ENCODE measurements around the gene WDFY1.
A peak's percentile ranks its signal among the peaks of the same experiment; 100 is the strongest.
"Not testable (repeated sequence)": the region's sequence is repeated elsewhere in the genome, so short reads cannot be mapped to it uniquely, and the experiment has no call there.

The WDFY1 gene

DNA sequence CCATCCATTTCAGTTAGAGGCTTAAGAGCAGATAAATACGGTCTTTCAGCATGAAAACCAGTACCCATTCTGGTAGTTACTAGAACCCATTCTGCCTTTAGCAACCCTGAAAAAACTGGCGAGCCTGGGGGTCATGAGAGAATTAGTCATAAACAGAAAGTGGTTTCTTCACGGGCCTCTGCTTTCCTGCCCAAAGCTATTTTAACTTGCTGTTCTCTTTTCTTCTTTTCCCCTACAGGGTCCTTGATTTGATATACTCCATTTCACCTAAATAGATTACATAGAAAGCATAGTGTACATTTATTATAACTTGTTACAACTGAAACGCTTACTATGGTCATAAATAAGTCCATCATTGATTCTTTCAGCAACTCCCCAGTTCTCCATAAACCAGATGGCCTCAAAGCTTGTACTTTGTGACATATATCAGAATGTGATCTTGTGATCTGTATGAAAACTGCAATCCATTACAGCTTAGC lies 48.3 kb downstream of the WDFY1 start:
- DNase-seq (ENCODE audit: low spot score): no peak

DNA sequence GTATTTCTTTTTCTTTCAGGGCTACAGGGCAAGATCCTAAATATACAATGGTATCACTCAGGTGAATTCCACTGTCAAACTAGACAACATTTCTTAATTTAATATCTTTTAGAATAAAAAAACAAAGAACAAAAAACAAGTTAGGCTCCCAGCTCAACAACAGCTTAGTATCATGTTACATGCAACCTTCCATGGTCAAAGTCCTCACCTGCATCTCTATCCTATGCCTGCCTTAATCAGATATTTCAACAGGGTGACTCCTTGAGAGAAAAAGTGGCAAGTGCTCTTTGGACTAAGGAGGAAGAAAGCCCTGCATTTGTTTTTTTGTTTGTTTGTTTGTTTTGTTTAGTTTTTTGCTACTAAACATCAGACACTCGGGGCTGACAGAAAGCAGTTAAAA lies 50.2 kb downstream of the WDFY1 start:
- DNase-seq (ENCODE audit: low spot score): no peak

DNA sequence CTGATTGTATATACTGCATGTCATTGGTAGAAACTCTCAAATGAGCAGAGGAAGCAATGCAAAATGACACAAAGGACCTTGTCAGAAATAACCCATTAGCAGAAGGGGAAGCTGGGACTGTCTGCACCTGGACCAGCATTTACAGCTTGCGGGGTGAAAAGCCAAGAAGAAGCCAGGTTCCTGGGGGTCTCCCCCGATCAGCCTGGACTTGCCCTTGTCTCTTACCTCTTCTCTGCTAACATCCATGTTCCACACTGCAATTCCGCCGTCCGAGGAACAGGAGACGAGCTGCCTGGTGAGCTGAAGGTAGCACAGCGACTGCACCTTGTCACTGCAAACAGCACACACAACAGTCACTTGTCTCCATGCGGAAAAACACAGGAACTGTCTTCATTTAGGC lies 51.1 kb downstream of the WDFY1 start:
- no peak for DNase-seq (ENCODE audit: low spot score)

DNA sequence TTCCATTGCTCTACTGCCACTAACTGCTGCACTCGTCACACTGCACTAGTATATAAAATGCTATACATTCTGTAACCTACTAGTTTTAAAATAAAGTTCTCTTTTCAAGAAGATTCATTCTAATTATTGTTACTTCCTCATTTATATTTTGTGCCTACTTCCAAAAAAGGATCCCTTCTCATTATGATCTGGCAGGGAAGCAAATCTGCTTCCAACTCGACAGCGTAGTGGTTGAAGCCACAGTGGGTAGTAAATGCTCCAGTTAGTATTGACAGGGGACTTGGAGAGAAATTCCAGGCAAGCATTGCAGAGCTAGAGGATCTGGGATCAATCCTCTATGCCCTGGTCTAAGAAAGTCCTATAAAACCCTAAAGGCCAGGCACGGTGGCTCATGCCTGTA lies 54.4 kb downstream of the WDFY1 start:
- DNase-seq (ENCODE audit: low spot score): no peak

DNA sequence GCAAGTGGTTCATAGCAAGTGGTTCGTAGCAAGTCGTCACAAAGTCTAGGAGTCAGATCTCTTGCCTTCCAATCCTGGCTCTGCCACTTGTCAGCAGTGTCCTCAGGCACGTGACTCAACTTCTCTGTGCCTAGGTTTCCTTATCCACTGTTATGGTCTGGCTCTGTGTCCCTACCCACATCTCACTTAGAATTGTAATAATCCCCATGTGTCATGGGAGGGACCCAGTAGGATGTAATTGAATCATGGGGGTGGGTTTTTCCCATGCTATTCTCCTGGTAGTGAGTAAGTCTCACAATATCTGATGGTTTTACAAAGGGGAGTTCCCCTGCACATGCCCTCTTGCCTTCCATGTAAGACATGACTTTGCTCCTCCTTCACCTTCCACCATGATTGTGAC lies 55.9 kb downstream of the WDFY1 start:
- DNase-seq (ENCODE audit: low spot score): no peak

DNA sequence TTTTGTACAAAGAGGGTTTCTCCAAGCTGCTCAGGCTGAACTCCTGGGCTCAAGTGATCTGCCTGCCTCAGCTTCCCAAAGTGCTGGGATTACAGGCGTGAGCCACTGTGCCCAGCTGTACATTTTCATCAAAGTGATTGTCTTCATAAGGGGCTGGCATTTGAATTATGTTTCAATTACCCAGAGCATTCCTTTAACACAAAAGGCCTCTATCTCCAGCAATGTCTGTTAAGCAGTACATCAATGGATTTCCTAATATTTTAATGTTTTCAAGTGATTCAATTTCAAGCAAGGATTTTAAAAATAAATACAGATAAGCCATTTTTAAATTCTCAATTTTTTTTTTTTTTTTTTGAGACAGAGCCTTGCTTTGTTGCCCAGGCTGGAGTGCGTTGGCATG lies 56.9 kb downstream of the WDFY1 start:
- no peak for DNase-seq (ENCODE audit: low spot score)

DNA sequence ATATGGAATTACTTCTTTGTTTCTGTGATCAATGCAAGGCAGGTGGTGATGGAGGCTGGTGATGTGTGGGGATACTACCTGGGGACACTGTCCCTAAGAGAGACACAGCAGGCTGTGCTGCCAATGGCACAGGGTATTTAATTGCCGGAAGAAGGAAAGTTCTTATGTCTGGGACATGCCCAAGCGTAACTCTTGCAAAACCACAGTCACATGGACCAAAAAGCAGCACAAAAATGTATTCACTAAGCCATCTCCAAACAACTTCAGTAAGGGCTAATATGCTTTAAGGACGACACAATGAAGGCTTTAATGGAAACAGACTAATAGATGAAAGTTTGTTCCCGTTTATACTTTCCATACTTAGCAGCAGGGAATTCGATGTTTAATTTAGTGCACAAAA lies 58.0 kb downstream of the WDFY1 start:
- DNase-seq (ENCODE audit: low spot score): no peak

DNA sequence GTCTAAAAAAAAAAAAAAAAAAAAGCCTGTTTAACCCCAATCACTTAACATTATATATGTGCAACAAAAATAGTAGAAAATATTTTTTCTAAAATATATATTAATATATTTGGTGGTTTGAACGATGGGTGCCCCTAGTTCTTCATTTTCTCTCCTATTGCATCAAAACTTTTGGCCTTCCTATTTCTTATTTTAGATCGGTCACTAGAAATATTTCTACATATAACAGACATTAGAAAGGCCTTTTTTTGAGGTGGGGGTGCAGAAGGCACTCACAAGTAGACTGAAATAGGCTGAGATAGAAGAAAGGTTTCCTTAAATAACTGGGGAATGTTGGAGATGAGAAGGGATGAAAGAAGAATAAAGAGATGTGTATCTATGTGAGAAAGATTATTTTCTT lies 58.4 kb downstream of the WDFY1 start:
- no peak for DNase-seq (ENCODE audit: low spot score)

DNA sequence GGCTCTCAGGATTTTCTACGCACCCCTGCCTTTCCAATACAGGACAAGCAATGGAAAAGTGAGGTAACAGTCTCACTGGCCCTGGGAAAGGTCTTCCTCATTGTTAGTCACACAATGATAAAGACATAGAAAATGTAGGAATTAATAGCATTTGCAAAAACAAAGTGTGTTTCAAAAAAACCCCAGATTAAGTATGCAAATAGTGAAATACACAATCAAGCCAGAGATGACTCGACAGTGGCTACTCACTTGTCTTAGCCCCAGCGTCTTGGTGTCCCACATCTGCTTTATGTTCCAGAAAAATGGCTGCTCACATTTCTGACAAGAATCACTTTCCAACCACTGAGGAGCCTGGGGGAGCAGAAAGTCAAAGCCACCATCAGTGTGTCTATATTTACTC lies 60.7 kb downstream of the WDFY1 start:
- no peak for DNase-seq (ENCODE audit: low spot score)

DNA sequence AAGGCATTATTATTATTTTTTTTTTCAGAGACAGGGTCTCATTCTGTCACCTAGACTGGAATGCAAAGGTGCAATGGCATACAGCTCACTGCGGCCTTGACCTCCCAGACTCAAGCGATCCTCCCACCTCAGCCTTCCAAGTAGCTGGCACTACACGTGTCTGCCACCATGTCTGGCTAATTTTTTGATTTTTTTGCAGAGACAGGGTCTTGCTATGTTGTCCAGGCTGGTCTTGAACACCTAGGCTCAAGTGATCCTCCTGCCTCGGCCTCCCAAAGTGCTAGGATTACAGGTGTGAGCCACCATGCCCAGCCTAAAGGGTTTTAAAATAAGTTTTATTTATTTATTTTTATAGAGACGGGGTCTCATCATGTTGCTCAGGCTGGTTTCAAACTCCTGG lies 62.4 kb downstream of the WDFY1 start:
- no peak for DNase-seq (ENCODE audit: low spot score)

DNA sequence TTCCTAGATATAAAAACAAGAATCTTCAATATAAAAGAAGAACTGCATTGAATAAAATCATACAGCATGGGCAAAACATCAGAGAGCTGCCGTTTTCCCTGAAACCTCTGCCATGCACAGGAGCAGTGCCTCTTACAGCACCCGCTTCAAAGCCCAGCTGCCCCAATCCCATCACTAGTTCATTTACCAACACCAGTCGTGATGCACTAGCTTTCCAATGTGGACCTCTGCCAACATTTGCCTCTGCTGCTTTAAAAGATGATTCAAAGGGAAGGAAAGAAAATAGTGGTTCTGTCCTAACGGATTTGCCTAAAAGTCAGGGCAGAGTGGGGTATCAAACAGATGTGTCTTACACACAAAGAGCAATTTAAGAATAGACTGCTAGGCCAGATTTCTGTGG lies 64.3 kb downstream of the WDFY1 start:
- no peak for DNase-seq (ENCODE audit: low spot score)

DNA sequence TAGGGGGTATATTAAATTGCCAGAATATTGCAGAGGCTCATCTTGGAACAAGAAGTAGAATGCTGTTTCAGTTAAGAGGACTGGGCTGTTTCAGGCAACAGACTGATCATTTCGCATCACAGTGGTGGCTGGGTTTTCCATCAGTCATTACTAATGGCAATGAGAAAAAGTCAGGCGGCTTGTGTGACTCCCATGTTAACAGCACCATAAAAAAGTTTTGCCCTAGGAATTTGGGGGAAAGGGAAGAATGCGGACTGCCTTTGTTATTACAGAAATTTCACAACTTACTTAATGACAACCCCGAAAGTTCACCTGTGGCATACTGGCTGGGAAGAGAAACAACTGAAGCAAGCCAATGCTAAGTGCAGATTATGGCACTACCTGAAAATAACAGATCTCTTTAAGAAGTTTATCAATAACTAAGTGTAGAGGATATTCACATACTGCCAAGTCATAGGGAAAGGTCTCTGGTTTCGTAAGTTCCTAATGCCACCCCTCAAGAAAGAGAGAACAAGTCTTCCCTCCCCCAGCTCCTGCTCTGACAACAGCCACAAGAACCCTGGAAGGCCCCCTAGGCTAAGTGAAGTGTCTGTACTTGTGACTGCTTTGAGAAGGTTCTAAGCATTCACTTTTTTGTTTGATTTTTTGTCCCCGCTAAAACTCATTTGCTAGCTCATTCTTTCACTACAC lies 67.3 kb downstream of the WDFY1 start:
- DNase-seq (ENCODE audit: low spot score): no peak

DNA sequence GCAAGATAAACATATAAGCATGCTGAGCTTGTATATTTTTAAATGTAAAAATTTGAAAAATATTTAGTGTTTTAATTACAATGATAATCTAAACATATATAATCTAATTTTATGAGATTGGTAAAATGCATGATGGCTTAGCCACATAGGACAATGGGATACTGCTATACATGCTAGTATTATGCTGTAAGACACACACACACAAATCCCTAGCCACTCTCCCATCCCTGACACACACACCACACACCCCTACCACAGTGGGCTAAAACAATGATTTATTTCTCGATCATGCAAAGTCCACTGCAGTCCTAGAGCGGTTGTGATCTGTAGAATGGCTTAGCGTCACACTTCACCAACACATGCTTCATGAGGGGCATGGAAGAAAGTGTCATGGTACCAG lies 71.5 kb downstream of the WDFY1 start:
- no peak for DNase-seq (ENCODE audit: low spot score)

DNA sequence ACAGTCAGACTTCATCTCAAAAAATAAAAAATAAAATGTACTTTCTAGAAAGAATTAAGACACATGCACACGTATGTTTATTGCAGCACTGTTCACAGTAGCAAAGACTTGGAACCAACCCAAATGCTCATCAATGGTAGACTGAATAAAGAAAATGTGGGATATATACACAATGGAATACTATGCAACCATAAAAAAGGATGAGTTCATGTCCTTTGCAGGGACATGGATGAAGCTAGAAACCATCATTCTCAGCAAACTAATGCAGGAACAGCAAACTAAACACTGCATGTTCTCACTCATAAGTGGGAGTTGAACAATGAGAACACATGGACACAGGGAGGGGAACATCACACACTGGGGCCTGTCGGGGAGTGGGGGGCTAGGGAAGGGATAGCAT lies 72.4 kb downstream of the WDFY1 start:
- DNase-seq (ENCODE audit: low spot score): not testable (repeated sequence)

DNA sequence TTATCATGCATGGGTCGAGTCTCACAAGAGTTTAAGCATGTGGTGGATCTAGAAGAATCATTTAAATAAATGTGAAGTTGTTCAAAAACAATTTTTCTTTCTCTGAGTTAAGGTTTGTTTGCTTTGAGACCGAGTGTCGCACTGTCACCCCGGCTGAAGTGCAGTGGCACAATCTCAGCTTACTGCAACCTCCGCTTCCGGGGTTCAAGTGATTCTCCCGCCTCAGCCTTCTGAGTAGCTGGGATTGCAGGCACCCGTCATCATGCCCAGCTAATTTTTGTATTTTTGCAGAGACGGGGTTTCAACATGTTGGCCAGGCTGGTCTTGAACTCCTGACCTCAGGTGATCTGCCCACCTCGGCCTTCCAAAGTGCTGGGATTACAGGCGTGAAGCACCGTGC lies 73.5 kb downstream of the WDFY1 start:
- not testable (repeated sequence) for DNase-seq (ENCODE audit: low spot score)

DNA sequence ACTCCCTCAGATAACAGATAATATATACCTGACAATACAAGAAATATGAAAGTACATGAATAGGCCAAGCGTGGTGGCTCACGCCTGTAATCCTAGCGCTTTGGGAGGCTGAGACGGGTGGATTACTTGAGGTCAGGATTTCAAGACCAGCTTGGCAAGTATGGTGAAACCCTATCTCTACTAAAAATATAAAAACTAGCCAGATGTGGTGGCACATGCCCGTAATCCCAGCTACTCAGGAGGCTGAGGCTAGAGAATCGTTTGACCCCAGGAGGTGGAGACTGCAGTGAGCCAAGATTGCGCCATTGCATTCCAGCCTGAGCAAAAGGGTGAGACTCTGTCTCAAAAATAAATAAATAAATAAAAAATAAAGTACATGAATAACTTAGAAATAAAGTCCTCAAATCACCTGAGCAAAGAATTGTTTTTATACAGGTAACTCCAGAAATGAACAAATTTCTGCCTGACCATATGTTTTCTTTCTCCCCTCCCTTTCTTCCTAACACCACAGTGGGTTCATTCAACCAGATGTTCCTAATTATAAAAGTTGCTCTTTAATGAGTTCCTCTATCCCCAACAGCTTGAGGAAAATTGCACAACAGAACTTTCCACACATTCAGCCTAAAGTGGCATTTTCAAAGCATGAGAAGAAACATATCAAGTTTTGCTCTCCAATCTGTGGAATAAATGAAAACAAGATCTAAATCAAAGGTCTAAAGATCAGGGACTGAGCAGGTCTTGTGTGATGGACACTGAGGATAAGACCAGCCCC lies 74.1 kb downstream of the WDFY1 start:
- no peak for DNase-seq (ENCODE audit: low spot score)

DNA sequence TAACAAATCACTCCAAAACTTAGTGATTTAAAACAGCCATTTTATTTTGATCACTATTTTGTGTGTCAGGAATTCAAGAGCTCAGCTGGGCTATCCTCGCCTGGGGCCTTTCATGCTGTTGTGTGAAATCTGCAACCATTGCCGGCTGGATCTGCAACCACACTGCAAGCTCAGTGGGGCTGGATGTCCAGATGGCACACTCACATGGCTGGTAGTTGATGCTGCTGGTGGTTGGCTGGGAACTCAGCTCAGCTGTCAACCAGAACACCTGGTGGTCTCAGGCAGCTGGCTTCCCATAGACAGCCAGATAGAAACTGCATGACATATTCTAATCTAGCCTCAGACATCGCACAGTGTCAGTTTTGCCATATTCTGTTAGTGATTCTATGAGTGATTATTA lies 77.1 kb downstream of the WDFY1 start:
- DNase-seq (ENCODE audit: low spot score): no peak

DNA sequence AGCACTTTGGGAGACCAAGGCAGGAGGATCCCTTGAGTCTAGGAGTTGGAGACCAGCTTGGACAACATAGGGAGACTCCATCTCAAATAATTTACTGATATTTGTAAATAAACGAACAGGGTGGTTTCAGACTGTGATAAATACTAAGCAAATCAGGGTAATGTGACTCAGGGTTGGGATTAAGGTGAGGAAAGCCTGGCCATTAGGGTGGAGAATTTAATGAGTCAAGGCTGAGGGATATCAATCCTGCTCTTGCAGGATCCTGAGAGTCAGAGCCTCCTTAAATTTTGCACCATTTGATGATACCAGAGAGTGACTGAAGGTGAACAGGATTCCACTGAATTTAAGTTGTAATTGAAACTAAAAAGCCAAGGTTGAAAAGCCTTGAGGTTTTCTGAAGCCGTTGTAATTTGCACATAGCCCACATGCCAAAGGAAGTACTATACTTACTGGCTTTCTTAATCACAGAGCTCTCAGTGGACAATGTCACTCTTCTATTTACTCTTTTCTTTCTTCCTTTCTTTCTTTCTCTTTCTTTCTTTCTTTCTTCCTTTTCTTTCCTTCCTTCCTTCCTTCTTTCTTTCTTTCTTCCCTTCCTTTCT lies 79.1 kb downstream of the WDFY1 start:
- no peak for DNase-seq (ENCODE audit: low spot score)

DNA sequence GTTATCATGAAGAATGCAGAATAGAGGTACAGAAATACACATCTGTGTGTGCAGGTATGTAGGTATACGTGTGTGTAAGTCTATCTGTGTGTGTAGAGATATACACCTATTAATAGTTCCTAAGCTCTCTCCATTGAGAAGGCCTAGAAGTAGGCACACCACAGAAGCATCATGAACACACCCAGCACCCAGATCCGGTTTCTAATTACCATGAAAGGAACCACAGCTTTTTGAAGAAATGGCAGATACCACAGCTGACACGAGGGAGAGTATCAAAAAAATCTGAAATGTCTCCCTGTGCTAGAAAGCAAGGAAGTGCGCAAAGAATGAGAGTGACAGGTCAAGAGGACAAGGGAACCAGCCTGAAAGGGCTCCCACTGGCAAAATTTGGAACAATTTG lies 80.0 kb downstream of the WDFY1 start:
- DNase-seq (ENCODE audit: low spot score): peak; percentile 55

DNA sequence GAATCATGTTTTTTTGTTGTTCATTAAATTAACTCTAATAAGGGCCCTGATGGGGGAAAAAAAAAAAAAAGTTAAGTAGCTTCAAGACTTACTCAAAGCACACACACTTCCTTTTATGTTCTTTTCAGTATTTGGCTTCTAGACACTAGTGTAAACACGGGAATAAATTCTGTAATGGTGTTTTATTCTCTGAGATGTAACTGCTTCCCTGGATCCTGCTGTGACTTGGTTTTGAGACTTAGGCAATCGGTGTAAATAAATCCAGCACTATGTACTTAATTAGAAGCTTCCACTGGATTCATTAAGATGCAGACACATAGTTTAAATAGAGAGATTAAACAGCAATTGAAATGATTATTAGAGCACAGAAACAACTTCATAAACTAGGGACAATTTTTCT lies 81.6 kb downstream of the WDFY1 start:
- DNase-seq (ENCODE audit: low spot score): no peak

DNA sequence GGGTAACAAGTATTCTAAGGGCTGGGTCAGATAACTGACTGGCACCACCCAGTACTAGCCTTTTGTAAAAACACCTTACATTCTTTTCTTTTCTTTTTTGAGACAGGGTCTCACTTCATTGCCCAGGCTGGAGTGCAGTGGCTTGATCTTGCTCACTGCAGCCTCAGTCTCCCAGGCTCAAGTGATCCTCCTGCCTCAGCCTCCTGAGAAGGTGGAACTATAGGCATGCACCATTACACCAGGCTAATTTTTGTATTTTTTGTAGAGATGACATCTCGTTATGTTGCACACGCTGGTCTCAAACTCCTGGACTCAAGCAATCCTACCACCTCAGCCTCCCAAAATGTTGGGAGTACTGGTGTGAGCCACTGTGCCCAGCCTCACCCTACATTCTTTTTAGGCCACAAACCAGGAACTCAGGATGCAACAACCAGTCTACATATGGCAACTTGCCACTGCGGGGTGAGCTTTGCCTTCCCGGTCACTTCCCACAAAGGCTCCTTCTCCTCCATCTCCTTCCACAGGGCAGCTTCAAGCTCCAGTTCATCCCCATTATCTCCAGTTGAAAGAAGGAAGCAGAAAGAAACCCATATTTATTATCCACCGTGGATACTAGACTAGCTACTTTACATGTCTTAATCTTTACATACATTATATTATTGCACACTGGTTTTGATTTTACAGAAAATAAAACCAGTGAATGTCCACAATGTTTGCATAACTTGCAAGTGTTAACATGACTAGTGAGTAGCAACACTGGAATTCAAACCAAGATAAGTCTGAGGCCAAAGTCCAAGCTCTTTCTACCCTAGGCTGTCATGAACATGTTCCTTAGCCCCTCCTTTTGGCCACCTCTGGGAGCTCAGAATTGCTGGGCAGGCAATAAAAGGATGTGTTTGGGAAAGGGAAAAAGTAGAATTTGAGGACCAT lies 84.1 kb downstream of the WDFY1 start:
- DNase-seq (ENCODE audit: low spot score): peak; percentile 48

DNA sequence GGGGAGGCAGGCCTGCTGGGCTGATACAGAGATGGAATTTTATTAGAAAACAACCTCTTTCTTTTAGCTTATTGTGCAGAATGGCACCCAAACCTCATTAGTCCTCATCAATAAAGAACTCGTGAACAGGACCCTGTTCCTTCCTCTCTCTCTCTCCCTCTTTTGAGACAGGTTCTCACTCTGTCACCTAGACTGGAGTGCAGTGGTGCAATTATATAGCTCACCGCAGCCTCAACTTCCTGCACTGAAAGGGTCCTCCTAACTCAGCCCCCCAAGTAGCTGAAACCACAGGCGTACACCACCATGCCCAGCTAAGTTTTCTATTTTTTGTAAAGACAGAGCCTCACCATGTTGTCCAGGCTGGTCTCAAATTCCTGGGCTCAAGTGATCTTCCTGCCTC lies 86.1 kb downstream of the WDFY1 start:
- DNase-seq (ENCODE audit: low spot score): no peak
